Muscle of back (tissue), 11 donors: Measurements from ENCODE around the gene SFXN3. TPM values are rescaled to one million over a fixed set of nuclear protein-coding genes. Genes with fewer than 3 reads are reported as not detected.

ENCODE experiments used
- DNase-seq, 3 donors: peaks; one replicate each; pipeline versions ENCODE4 v3.0.0 to v3.0.0-alpha.2; 2013
- polyA plus RNA-seq, 10 donors: library from polyadenylated mRNA; unstranded; fragments of 120-200 nt; gene quantifications; one replicate each; pipeline ENCODE4 v1.2.1, GENCODE V29; 2013; ENCODE audit not compliant: insufficient read length in 10 of 10

SFXN3 gene
- polyA plus RNA-seq, 10 donors, result 16.6 to 33.6 (median 24.6) TPM

GRCh38 chr10:100999742-101000126 is 31.3 kb upstream of the SFXN3 start, which contains the start of gene LZTS2:
Gene LZTS2 (plus strand): TSS chr10:100999808. CDS start chr10:101002539, 2,731 bp downstream.
- DNase-seq, result no peak

DNA sequence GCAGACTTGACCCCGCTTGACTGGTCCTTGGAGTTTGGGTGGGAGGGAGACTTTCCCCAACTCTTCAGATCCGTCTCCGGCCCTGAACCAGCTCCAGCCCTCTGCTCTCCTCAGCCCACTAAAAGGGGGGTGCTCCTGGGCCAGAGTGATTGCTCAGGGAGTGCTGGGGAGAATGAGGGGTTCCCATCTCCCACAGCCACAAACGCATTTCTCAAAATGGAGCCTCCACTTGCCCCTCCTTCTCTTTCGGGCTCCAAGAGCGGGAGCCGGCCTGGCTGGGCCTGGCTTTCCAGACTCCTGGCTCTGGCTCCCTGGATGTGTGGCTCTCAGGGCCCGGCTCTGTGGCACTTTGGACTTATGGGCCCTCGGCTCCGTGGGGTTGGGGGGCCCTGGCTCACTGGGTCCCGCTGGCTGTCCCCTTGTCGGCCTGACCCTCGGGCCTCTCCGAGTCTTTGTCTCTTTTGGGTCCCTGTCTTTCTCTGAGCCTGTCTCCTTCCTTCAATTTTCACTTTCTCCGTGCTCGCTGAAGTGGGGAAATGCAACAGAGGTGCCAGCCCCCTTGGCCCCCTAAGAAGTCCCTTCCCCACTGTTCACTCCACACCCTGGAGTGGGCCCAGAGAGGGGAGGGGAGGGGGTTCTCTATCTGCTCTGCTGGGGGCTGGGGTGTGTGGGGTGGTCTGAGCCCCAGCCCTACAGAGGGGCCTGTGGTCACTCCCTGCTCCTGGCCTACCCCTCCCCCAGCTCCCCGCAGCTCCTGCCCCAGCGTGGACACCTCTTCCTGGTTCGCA is 30.7 kb upstream of the SFXN3 start:
- peak in 2 of 3 donors; percentile 36 to 84 for DNase-seq

DNA sequence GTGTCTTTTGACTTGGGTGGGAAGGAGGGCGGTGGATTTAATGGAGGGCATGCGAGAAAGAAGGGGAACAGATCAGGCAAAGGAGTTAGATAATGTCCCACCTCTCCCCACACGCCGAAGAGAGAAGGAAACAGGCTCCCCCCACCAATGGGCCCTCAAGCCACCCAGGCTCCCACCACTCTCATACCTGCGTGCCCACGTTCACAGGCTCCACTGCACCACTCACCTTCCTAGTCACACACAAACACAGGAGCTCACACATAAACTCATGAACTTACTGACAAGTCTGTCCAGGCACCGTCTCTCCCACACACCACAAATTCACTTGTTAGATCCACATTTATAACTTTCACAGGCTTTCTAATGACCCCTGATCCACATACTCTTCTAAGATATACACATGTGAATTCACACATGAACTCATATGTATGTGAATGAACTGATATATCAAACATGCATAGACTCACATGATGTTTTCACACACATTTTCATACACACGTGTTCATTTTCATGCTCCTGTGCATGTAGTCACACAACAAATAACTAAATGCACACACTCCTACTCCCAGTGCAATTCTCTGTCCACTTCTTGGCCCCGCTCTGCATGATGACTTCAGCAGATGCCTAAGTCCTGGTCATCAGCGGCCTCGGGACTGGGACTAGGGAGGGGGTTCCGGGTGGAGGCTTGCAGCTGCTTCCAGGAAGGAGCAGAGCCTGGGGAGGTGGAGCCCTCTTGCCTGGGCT is 29.9 kb upstream of the SFXN3 start:
- DNase-seq, result peak; percentile 89 to 96 (median 93)

- no peak for DNase-seq
These were observed 29.4 kb upstream of the SFXN3 start for GRCh38 chr10:101001659-101002035.

GRCh38 chr10:101002456-101002855 is 28.6 kb upstream of the SFXN3 start:
- no peak for DNase-seq

GRCh38 chr10:101003639-101004206 is 27.3 kb upstream of the SFXN3 start:
- no peak for DNase-seq

DNA sequence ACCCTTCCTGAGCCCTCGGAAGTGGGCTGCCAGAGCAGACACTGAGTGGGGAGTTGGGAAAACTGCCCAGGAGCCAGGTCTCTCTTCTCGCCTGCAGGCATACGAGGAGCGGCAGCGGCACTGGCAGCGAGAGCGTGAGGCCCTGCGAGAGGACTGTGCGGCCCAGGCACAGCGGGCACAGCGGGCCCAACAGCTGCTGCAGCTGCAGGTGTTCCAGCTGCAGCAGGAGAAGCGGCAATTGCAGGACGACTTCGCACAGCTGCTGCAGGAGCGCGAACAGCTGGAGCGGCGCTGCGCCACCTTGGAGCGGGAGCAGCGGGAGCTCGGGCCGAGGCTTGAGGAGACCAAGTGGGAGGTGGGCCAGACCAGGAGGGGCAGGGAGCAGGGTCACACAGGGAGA is 25.7 kb upstream of the SFXN3 start:
- DNase-seq, result peak in 1 of 3 donors; percentile 57

- DNase-seq, result no peak
These were observed 25.0 kb upstream of the SFXN3 start for GRCh38 chr10:101005869-101006567.

GRCh38 chr10:101006593-101007098 is 24.4 kb upstream of the SFXN3 start:
- peak in 2 of 3 donors; percentile 52 to 86 for DNase-seq

GRCh38 chr10:101007099-101007711 is 23.8 kb upstream of the SFXN3 start:
- no peak for DNase-seq

GRCh38 chr10:101007915-101008822 is 22.9 kb upstream of the SFXN3 start:
- no peak for DNase-seq

DNA sequence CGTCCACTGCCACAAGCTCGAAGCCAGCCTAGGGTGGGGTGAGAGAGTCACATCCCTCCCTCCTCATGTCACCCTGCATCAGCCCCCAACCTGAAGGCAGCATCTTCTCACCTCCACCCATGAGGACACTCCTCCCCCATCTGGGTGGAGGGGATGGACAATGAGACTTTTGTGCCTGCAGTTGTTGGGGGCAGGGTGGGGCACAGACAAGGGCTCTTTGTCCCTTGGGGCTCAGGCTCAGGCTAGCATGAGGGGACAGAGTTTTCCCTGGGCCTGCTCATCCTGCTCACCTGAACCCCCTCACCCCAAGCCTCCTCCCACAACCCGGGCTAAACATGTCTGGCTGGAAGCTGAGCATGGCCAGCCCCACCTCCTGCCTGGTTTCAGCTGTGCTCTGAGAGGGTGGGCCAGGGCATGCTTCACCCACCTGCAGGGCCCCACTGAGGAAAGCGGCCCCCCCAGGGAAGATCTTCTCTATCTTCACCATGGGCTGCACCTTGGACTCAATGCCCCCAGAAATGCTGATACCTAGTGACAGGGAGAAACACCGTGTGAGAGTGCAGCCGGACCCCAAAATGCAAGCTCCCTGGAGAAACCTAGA is 22.1 kb upstream of the SFXN3 start:
- no peak for DNase-seq

DNA sequence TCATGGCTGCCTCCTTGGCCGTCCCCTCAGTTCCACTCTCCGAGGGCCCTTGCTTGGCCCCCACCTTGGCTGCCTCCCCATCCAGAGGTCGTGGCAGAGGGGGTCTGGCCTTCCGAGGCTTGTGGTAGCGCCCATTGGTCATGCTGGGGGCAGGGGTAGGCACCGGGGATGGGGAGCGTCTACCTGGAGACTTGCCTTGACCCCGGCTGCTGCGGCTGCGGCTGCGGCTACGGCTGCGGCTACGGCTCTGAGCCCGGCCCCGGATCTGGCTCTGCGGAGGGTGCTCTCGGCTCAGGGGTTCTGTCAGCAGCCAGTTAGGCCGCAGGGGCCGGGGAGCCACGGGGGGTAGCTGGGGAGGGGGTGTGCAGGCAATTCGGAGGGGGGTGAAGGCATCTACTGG is 20.7 kb upstream of the SFXN3 start:
- DNase-seq, result no peak

GRCh38 chr10:101011517-101012423 is 19.3 kb upstream of the SFXN3 start:
- no peak for DNase-seq

DNA sequence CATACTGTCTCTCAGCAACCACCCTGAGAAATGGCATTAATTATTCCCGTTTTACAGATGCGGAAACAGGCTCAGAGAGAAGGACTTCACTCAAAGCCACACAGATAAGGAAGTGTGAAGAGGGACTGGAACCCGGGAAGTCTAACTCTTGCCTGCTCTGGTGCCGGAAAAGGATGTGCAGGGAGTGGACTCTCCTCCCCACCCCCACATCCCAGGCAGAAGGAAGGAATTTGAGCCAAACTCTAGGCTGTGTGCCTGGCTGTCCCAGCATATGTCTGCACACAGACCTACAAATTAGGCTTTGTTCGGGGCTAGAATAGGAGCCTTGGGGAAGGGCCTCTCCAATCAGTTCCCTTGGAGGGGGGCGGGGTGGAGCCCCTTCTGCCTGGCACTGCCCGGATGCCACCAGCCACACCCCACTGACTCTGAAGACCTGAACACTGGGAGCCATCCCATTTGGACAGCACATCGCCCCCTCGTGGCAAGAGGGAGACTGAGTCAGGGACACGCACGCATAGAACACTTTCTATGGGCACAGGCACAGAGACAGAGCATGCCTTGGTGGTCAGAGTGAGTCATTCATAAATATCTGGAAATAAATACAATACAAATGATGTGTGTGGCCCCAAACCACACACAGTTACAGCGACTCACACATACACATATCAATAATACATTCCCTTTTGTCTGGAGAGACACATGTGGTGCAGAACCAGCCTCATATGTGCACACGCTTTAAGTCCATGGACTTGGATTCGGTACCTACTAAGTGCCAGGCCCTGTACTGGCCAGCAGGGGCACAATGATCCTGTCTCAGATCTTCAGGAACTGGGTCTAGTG is 18.3 kb upstream of the SFXN3 start:
- peak; percentile 80 to 89 (median 89) for DNase-seq

DNA sequence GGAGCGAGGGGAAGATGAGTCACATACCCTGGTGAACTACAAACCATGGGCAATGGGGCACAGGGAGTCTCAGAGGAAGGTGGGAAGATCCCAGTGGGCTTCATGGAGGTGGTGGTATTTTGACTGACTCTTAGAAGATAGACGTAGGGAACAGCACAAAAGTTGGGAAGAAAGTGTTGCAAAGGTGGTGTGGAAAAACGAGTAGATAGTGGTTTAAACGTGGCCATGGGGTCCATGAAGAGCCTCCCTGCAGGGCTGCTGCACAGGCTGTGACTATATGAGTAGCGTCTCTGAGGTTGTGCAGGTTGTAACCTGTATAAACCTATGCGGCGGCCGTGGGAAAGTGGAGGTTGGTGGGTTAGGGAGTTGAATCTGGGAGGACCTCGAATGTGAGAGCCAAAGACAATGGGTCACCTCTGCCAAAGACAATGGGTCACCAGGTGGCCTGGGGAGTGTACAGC is 17.6 kb upstream of the SFXN3 start:
- DNase-seq, result no peak

DNA sequence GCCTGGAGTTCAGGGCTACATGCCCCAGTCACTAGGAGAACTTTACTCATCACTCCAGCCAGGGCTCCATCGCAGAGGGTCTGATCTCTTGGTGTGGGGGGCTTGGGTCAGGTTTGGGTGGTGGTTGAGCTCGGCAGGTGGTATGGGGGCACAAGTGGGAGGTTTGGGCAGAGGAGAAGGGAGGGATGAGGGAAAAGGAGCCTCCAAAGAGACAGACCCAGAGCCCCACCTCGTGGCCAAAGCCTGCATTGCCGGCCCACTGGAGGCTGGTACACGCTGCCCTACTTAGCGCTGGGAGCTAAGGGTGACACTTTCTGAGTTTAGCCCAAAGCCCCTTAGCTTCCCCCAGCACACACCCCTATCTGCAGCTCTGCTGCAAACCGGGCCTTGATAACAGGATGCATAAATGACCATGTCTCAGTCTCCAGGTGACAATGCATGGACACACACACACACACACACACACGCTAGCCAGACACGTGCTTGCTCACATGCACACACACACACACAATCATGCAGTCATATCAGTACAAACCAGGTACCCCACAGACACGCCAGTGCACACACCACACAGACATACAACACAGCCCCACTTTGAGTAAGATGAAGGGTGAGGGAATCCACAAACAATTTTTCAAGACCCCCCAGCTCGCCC is 16.7 kb upstream of the SFXN3 start:
- DNase-seq, result peak in 2 of 3 donors; percentile 79 to 82
